ENCODE measurements around the gene ZNF512B. TPM values are rescaled to one million over a fixed set of nuclear protein-coding genes. Genes with fewer than 3 reads are reported as not detected.

Gene ZNF512B
- total and polyA plus RNA-seq, 4 donors = 1.8 to 11.8 (median 9.8) TPM

DNA sequence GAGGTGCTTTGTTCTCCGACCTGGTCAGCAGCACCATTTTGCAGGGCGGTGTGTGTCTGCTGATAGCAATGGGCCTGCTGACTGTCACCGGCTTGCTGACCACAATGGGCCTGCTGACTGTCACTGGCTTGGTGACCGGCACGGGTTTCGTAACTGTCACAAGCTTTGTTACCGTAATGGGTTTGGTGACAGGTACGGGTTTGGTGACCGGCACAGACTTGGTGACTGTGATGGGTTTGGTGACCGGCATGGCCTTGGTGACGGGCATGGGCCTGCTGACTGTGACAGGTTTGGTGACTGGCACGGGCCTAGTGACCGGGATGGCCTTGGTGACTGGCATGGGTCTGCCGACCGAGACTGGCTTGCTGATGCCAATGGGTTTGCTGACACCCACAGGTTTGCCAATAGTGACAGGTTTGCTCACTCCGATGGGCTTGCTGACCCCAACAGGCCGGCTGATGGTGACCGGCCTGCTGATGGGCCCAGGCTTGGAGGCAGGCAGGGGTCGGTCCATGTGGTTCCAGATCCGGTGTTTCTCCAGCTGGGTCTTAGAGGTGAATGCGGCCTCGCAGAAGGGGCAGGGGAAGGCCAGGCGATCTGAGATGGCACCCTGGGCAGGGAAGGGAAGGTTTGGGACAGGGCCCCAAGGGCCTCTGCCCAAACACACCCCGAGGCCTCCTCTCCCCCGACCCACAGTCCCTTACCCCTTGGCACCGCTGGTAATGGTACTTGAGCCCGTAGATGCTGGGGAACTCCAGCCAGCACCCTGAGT, 3.4 kb downstream of the ZNF512B start:
- no peak for DNase-seq (ENCODE audit: low spot score)
- Histone ChIP-seq H3K4me3 (ENCODE audit: low read depth in 1 of 3, low read length in 3 of 3) (no peak overlapping the region), H3K36me3 (ENCODE audit: control insufficient read depth in 4 of 4, insufficient read depth in 3 of 4, low read depth in 1 of 4, low read length in 3 of 4) (peaks cover 10 to 45% (median 18%) of the 10 kb centered on the region in 4 donors), H3K9me3 (ENCODE audit: control insufficient read depth in 4 of 4, low read length in 3 of 4) (no peaks in the 10 kb centered on the region), H3K27ac (ENCODE audit: low read depth in 1 of 2, low read length in 2 of 2) (no peak overlapping the region), H3K27me3 (ENCODE audit: control insufficient read depth in 4 of 4, insufficient read depth in 4 of 4, low read length in 3 of 4) (no peaks in the 10 kb centered on the region), H3K4me1 (ENCODE audit: control insufficient read depth in 4 of 4, insufficient read depth in 4 of 4, low read length in 3 of 4) (peaks cover 11 to 20% (median 18%) of the 10 kb centered on the region in 4 donors), H3K9ac (ENCODE audit: low read depth in 1 of 2, low read length in 2 of 2) (no peak overlapping the region)
- 97% methylated on average over 27 of the region's 27 CpGs for WGBS
- TF ChIP-seq RXRA (IDR thresholded peaks at IDR 0.05) = no peak
- no peak for TF ChIP-seq NR2F2 (IDR thresholded peaks at IDR 0.05)
- TF ChIP-seq JUND (IDR thresholded peaks at IDR 0.05) = no peak

DNA sequence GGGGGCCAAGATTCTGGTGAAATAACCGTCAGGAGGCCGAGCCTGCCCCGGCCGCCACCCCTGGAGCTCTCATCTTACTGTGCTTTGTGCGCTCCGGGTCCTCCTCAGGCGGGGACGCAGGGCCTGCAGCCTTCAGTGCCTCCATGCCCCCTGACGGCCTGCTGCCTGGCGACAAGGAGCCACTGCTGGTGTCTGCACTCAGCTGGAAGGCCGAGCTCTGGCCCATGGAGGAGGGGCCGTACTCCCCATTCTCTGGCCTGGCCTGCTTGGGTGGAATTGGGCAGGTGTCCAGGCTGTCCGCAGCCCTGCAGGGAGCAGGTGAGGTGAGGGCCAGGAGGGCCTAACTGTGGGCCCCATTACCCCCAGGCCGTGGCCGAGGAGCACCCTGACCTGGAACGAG, 5.3 kb downstream of the ZNF512B start:
- H3K4me3 ChIP-seq (ENCODE audit: low read depth in 1 of 3, low read length in 3 of 3) = no peak overlapping the region
- no peak overlapping the region for H3K27ac ChIP-seq (ENCODE audit: low read depth in 1 of 2, low read length in 2 of 2)
- H3K36me3 ChIP-seq (ENCODE audit: control insufficient read depth in 4 of 4, insufficient read depth in 3 of 4, low read depth in 1 of 4, low read length in 3 of 4) = peaks cover 10 to 58% (median 20%) of the 10 kb centered on the region in 4 donors
- no peak overlapping the region for H3K9ac ChIP-seq (ENCODE audit: low read depth in 1 of 2, low read length in 2 of 2)
- H3K4me1 ChIP-seq (ENCODE audit: control insufficient read depth in 4 of 4, insufficient read depth in 4 of 4, low read length in 3 of 4) = peaks cover 5 to 14% (median 11%) of the 10 kb centered on the region in 4 donors
- no peaks in the 10 kb centered on the region for H3K9me3 ChIP-seq (ENCODE audit: control insufficient read depth in 4 of 4, low read length in 3 of 4)
- no peaks in the 10 kb centered on the region for H3K27me3 ChIP-seq (ENCODE audit: control insufficient read depth in 4 of 4, insufficient read depth in 4 of 4, low read length in 3 of 4)
- WGBS = 92% methylated on average over 16 of the region's 16 CpGs
- TF ChIP-seq JUND (IDR thresholded peaks at IDR 0.05) (no peak), HNF4A (conservative IDR thresholded peaks at IDR 0.05) (no peak), FOXA2 (IDR thresholded peaks at IDR 0.05) (no peak), NR2F2 (IDR thresholded peaks at IDR 0.05) (no peak), REST (IDR thresholded peaks at IDR 0.05) (no peak), EGR1 (IDR thresholded peaks at IDR 0.05; ENCODE audit: low read depth in 2 of 2) (no peak), MAX (IDR thresholded peaks at IDR 0.05) (no peak), TAF1 (conservative IDR thresholded peaks at IDR 0.05) (no peak), YY1 (IDR thresholded peaks at IDR 0.05) (no peak), RXRA (IDR thresholded peaks at IDR 0.05) (no peak), HNF4G (IDR thresholded peaks at IDR 0.05) (no peak), RAD21 (IDR thresholded peaks at IDR 0.05) (no peak), GABPA (IDR thresholded peaks at IDR 0.05 in 1 of 2, conservative IDR thresholded peaks at IDR 0.05 in 1 of 2) (no peak)
- TF ChIP-seq, protein P1, sequence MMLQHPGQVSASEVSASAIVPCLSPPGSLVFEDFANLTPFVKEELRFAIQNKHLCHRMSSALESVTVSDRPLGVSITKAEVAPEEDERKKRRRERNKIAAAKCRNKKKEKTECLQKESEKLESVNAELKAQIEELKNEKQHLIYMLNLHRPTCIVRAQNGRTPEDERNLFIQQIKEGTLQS (IDR thresholded peaks at IDR 0.05) = no peak
- TF ChIP-seq, protein P2, sequence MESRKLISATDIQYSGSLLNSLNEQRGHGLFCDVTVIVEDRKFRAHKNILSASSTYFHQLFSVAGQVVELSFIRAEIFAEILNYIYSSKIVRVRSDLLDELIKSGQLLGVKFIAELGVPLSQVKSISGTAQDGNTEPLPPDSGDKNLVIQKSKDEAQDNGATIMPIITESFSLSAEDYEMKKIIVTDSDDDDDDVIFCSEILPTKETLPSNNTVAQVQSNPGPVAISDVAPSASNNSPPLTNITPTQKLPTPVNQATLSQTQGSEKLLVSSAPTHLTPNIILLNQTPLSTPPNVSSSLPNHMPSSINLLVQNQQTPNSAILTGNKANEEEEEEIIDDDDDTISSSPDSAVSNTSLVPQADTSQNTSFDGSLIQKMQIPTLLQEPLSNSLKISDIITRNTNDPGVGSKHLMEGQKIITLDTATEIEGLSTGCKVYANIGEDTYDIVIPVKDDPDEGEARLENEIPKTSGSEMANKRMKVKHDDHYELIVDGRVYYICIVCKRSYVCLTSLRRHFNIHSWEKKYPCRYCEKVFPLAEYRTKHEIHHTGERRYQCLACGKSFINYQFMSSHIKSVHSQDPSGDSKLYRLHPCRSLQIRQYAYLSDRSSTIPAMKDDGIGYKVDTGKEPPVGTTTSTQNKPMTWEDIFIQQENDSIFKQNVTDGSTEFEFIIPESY (IDR thresholded peaks at IDR 0.05) = no peak
- no peak for DNase-seq (ENCODE audit: low spot score)
